Naive thymus-derived CD4-positive, alpha-beta T cell (primary cell): ENCODE measurements around the gene RNU1-4. TPM values are rescaled to one million over a fixed set of nuclear protein-coding genes. Genes with fewer than 3 reads are reported as not detected.
A peak's percentile ranks its signal among the peaks of the same experiment; 100 is the strongest.
"Not testable (repeated sequence)": the region's sequence is repeated elsewhere in the genome, so short reads cannot be mapped to it uniquely, and the experiment has no call there.

Source experiments
- ATAC-seq: fragments of 150-1000 bp; cut with Tn5 transposase; 2 replicates; pipeline ENCODE4 v1.10.0; 2021; ENCODE audit warnings: mild to moderate bottlenecking, moderate library complexity
- CTCF ChIA-PET: fragments of 350-600 bp; sonication (Branson Sonifier 250); formaldehyde crosslinking; loops from one replicate; lab custom pipeline; 2021; ENCODE audit warnings: antibody characterized with exemption; lab: Charles Lee
- POLR2A ChIA-PET: fragments of 350-600 bp; sonication (Branson Sonifier 250); formaldehyde crosslinking; loops from one replicate; lab custom pipeline; 2021; ENCODE audit warnings: antibody characterized with exemption, inconsistent platforms; lab: Charles Lee
- DNase-seq, 9 donors: peaks; one replicate each; pipeline versions ENCODE4 v3.0.0 to v3.0.0-alpha.2; 2020 to 2022; ENCODE audit warnings: mixed read lengths in 1 of 9
- H3K27ac ChIP-seq: one replicate; pipeline ENCODE4 v1.7.0; 2013; ENCODE audit warnings: mild to moderate bottlenecking, low read depth, low read length, moderate library complexity
- H3K27me3 ChIP-seq, 2 donors: one replicate each; pipeline ENCODE4 v1.7.0; 2013; ENCODE audit warnings: low read length in 2 of 2, mild to moderate bottlenecking in 2 of 2, moderate library complexity in 2 of 2; ENCODE audit not compliant: control insufficient read depth in 2 of 2, insufficient read depth in 2 of 2
- H3K36me3 ChIP-seq, 3 experiments: 1 replicate in 2 of 3; 2 replicates in 1 of 3; pipeline ENCODE4 v1.7.0; 2013; ENCODE audit warnings: low read length in 3 of 3, mild to moderate bottlenecking in 3 of 3, moderate library complexity in 1 of 3; ENCODE audit not compliant: insufficient read depth in 3 of 3, control insufficient read depth in 2 of 3
- H3K4me1 ChIP-seq, 2 donors: one replicate each; pipeline ENCODE4 v1.7.0; 2013; ENCODE audit warnings: low read length in 2 of 2, mild to moderate bottlenecking in 2 of 2, moderate library complexity in 1 of 2; ENCODE audit not compliant: control insufficient read depth in 2 of 2, insufficient read depth in 2 of 2
- H3K4me3 ChIP-seq: 2 replicates; pipeline ENCODE4 v1.7.0; 2013; ENCODE audit warnings: mild to moderate bottlenecking, low read length
- H3K9me3 ChIP-seq, 3 experiments: 1 replicate in 2 of 3; 2 replicates in 1 of 3; pipeline ENCODE4 v1.7.0; 2013; ENCODE audit warnings: low read length in 3 of 3; ENCODE audit not compliant: control insufficient read depth in 2 of 3
- H3K27ac Mint-ChIP-seq, 9 donors: one replicate each; pipeline ENCODE4 v1.8.0; 2020 to 2022; ENCODE audit warnings: mixed read lengths in 9 of 9, mild to moderate bottlenecking in 8 of 9, moderate library complexity in 5 of 9, inconsistent platforms in 2 of 9
- H3K27me3 Mint-ChIP-seq, 5 donors: one replicate each; pipeline ENCODE4 v1.8.0; 2021 to 2022; ENCODE audit warnings: mixed read lengths in 5 of 5, mild to moderate bottlenecking in 1 of 5
- H3K36me3 Mint-ChIP-seq, 5 donors: one replicate each; pipeline ENCODE4 v1.8.0; 2020 to 2022; ENCODE audit warnings: mixed read lengths in 5 of 5, mild to moderate bottlenecking in 3 of 5, inconsistent platforms in 1 of 5
- H3K4me1 Mint-ChIP-seq, 7 donors: one replicate each; pipeline ENCODE4 v1.8.0; 2020 to 2022; ENCODE audit warnings: mixed read lengths in 7 of 7, mild to moderate bottlenecking in 3 of 7, inconsistent platforms in 1 of 7
- H3K4me3 Mint-ChIP-seq, 10 donors: one replicate each; pipeline ENCODE4 v1.8.0; 2020 to 2022; ENCODE audit warnings: mild to moderate bottlenecking in 10 of 10, mixed read lengths in 10 of 10, moderate library complexity in 6 of 10, inconsistent platforms in 2 of 10
- H3K9me3 Mint-ChIP-seq, 11 donors: one replicate each; pipeline ENCODE4 v1.8.0; 2020 to 2022; ENCODE audit warnings: mixed read lengths in 11 of 11, mild to moderate bottlenecking in 4 of 11, inconsistent platforms in 1 of 11, moderate library complexity in 1 of 11
- intact Hi-C, 2 donors: fragments of 100-400 bp; cut with micrococcal nuclease; formaldehyde crosslinking; loops; one replicate each; pipeline ENCODE4 v1.15.1; 2023
- polyA plus RNA-seq, 2 donors: library from polyadenylated mRNA; unstranded; fragments of 300-500 nt; fragmentation: Illumina TruSeq; gene quantifications; one replicate each; pipeline ENCODE4 v1.2.3, GENCODE V29; 2021
- total RNA-seq, 6 experiments: library from RNA in 5 of 6; stranded (reverse) in 5 of 6; gene quantifications; 1 replicate in 5 of 6; 2 replicates in 1 of 6; pipeline ENCODE4 v1.2.3 and lab custom pipeline; 2021 to 2026

Gene RNU1-4
- total and polyA plus RNA-seq, 7 experiments from 2014 or later = 2,341 to 4,458 (median 3,337) TPM; not detected in 2

DNA sequence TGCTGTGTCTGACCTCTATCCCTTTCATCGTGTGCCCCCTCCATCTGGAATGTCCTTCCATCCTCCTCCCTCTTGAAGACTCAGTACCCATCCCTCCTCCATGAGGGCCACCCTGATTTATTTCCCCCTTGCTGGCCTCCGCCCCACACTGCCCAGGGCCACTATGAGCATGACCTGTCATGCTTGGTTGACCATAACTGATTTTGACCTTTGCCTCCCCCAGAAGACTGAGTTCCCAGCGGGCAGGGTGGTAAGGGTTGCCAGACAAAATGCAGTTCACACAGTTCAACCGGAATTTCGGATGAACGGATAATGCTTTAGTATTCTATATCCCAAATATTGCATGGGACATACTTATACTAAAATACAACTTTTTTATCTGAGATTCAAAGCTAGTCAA lies 31.6 kb upstream of the RNU1-4 start:
- DNase-seq, H3K36me3 ChIP-seq, intact Hi-C loops, H3K9me3 ChIP-seq, H3K4me1 Mint-ChIP-seq, H3K27ac Mint-ChIP-seq, H3K4me1 ChIP-seq, ATAC-seq, H3K36me3 Mint-ChIP-seq, H3K4me3 Mint-ChIP-seq, H3K27me3 ChIP-seq, H3K27me3 Mint-ChIP-seq, H3K9me3 Mint-ChIP-seq, H3K4me3 ChIP-seq, H3K27ac ChIP-seq: not testable (repeated sequence)
- CTCF ChIA-PET = interaction anchor here (0.7 kb wide), 1 partner anchor 243 kb away, joined by 5 read pairs; no protein-coding TSS in a partner anchor
- POLR2A ChIA-PET = interaction anchor here (0.6 to 1.8 kb wide), 2 partner anchors 195 to 197 kb away, joined by 4 to 6 read pairs; no protein-coding TSS in a partner anchor

DNA sequence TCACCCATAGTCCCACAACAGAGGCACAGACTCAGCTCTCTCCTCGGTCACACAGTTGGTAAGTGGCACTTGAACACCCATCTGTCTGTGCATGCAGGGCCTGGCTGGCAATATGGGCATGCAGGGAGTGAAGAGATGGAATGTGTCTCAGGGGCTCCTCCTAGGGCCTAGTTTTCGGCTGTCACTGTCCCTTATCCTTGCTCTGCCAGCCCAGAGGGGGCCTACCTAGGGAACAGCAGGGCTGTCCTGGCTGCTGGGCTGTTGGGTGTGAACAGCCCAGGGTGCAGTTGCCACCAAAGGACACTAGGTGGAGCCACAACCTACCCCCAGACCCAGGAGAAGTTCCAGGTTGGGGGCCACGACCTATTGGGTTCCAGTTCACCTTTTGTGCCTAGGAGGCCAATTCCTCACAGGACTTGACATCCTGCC lies 30.6 kb upstream of the RNU1-4 start:
- H3K27ac Mint-ChIP-seq, H3K27ac ChIP-seq, H3K27me3 ChIP-seq, H3K27me3 Mint-ChIP-seq, H3K9me3 Mint-ChIP-seq, H3K4me1 ChIP-seq, H3K4me3 ChIP-seq, H3K36me3 Mint-ChIP-seq, intact Hi-C loops, H3K9me3 ChIP-seq, H3K4me1 Mint-ChIP-seq, H3K36me3 ChIP-seq: not testable (repeated sequence)
- H3K4me3 Mint-ChIP-seq = peak overlapping the region in 2 of 10 donors; percentile 38 to 46
- DNase-seq (peak in 8 of 9 donors; percentile 19 to 67 (median 46)), ATAC-seq (peak; percentile 88)
- POLR2A ChIA-PET = interaction anchor here (1.8 kb wide), 1 partner anchor 196 kb away, joined by 6 read pairs; no protein-coding TSS in a partner anchor
- CTCF ChIA-PET = interaction anchor here (0.6 to 0.7 kb wide), 2 partner anchors 242 to 628 kb away, joined by 3 to 5 read pairs; no protein-coding TSS in a partner anchor

DNA sequence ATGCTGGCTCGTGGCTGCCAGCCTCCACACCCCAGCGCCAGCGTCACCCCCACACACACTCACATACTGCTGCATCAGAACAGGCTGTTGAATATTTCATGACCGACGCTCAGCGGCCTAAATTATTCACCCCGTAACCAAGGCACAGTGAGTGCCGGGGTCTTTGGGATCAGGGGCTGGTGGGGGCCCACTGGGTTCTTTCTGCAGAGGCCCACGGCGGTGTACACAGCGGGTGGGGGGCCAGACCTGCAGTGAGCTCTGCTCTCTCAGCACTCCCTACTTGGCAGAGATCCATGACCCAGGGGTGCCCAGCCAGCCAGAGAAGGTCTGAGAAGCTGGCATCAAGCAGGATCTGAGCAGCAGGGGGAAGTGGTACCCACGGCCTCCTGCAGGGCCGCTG lies 29.7 kb upstream of the RNU1-4 start:
- CTCF ChIA-PET = interaction anchor here (0.8 kb wide), 1 partner anchor 8 kb away, joined by 3 read pairs; no protein-coding TSS in a partner anchor

DNA sequence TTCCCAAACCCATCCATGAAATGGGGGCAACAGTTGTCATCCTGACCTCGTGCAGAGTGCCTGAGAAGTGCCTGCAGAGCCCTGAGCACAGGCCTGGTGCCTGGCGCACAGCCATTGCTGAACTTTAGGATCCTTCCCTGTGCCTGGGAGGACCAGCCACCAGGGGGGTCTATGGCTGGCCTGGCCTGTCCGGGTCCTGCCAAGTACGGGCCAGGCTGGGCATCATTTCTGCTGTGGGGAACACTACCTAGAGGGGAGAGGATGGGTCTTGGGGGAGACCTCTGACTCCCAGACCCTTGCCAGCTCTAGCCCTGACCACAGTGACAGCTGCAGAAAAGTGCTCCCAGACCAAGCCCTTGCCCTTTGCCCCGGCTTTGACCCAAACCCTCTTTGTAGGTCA lies 28.2 kb upstream of the RNU1-4 start:
- H3K4me3 ChIP-seq, H3K36me3 ChIP-seq, H3K27me3 ChIP-seq, H3K4me1 Mint-ChIP-seq, H3K9me3 Mint-ChIP-seq, H3K27ac ChIP-seq, CTCF ChIA-PET, DNase-seq, ATAC-seq, H3K27ac Mint-ChIP-seq, H3K4me3 Mint-ChIP-seq, intact Hi-C loops, H3K4me1 ChIP-seq, H3K36me3 Mint-ChIP-seq, H3K9me3 ChIP-seq: not testable (repeated sequence)
- POLR2A ChIA-PET = interaction anchor here (0.6 kb wide), 1 partner anchor 23 kb away, joined by 3 read pairs; no protein-coding TSS in a partner anchor
- H3K27me3 Mint-ChIP-seq = peaks cover 0 to 11% (median 3%) of the 10 kb centered on the region in 5 donors

More for the DNA sequence above, 29.7 kb upstream of the RNU1-4 start:
- H3K9me3 ChIP-seq, H3K27me3 Mint-ChIP-seq, H3K4me1 Mint-ChIP-seq, H3K27me3 ChIP-seq, ATAC-seq, DNase-seq, H3K27ac ChIP-seq, H3K27ac Mint-ChIP-seq, H3K4me1 ChIP-seq, intact Hi-C loops, H3K36me3 ChIP-seq, H3K36me3 Mint-ChIP-seq, H3K4me3 ChIP-seq, H3K9me3 Mint-ChIP-seq, H3K4me3 Mint-ChIP-seq: not testable (repeated sequence)
- POLR2A ChIA-PET = interaction anchor here (0.9 kb wide), 1 partner anchor 194 kb away, joined by 3 read pairs; no protein-coding TSS in a partner anchor

DNA sequence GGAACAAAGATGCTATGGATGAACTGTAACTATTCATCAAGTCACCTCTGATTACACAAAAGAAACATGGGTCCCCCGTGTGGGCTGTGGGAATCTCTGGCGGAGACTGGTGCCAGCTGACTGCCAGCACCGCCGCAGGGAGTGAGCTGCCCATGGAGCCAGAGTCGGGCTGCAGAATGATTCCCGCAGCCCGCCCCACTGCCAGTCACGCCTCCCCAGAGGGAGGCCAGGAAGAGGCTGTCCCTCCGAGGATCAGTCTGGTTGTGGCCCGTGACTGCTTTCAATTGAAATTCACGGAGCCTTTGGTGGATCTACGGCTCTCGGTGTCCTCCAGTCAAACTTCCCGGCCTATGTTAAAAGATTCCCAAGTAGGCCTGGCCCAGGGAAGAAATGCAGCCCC lies 27.7 kb upstream of the RNU1-4 start:
- H3K36me3 ChIP-seq, CTCF ChIA-PET, H3K27ac ChIP-seq, H3K9me3 Mint-ChIP-seq, H3K36me3 Mint-ChIP-seq, H3K27ac Mint-ChIP-seq, H3K4me1 ChIP-seq, H3K4me3 Mint-ChIP-seq, intact Hi-C loops, DNase-seq, H3K4me3 ChIP-seq, H3K9me3 ChIP-seq, ATAC-seq, H3K27me3 ChIP-seq, H3K4me1 Mint-ChIP-seq: not testable (repeated sequence)
- peaks cover 0 to 14% (median 5%) of the 10 kb centered on the region in 5 donors for H3K27me3 Mint-ChIP-seq
- POLR2A ChIA-PET = interaction anchor here (0.6 kb wide), 1 partner anchor 23 kb away, joined by 3 read pairs; no protein-coding TSS in a partner anchor

DNA sequence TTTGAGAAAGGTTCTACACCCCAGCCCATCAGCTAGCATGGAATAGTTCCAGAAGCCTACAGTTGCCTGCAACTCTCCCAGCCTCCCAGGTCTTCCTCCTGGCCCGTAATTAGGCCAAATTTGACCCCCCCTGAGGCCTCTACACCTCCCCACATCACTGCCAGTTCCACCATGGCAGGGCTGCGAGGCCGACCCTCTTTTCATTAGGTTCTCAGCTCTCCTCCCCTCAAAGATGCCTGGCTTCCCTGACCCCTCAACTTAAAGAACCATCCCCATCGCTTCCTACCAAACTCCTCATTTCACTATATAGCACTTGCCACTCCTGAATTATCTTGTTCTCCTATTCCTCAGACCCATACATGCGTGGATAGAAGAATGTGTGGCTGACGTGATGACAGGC lies 27.3 kb upstream of the RNU1-4 start:
- H3K36me3 ChIP-seq, H3K27ac ChIP-seq, H3K4me3 Mint-ChIP-seq, H3K9me3 ChIP-seq, CTCF ChIA-PET, H3K9me3 Mint-ChIP-seq, ATAC-seq, H3K4me1 ChIP-seq, DNase-seq, H3K27me3 ChIP-seq, POLR2A ChIA-PET, H3K4me3 ChIP-seq, H3K4me1 Mint-ChIP-seq, intact Hi-C loops, H3K36me3 Mint-ChIP-seq: not testable (repeated sequence)
- Mint-ChIP-seq H3K27ac (peak overlapping the region in 1 of 9 donors; percentile 58), H3K27me3 (peaks cover 0 to 16% (median 5%) of the 10 kb centered on the region in 5 donors)

DNA sequence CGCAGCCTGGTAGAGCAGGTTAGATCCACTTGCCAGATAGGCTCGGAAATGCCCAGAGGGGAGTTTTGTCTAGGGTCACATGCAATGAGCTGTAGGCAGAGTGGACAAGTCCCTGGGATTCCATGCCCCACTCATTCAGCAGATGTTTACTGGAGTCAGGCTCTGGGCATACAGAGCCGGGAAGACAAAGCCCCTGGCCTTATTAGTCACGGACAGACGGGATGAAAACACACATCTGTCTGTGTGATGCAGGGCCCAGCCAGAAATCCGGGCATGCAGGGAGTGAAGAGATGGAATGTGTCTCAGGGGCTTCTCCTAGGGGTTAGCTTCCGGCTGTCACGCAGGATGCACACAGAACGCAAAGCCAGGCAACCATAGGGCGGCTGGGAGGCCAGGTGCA lies 26.8 kb upstream of the RNU1-4 start:
- H3K27ac ChIP-seq, H3K36me3 Mint-ChIP-seq, H3K9me3 ChIP-seq, H3K27me3 ChIP-seq, H3K4me3 Mint-ChIP-seq, H3K27ac Mint-ChIP-seq, H3K9me3 Mint-ChIP-seq, H3K4me1 Mint-ChIP-seq, DNase-seq, intact Hi-C loops, POLR2A ChIA-PET, CTCF ChIA-PET, H3K4me1 ChIP-seq, H3K4me3 ChIP-seq, H3K36me3 ChIP-seq, ATAC-seq: not testable (repeated sequence)
- peaks cover 0 to 15% (median 5%) of the 10 kb centered on the region in 5 donors for H3K27me3 Mint-ChIP-seq
